Trophoblast cell (in vitro differentiated cells and primary cell): ENCODE data around the gene OBSCN.

Source experiments
- DNase-seq, 2 donors: peaks; one replicate each; pipeline ENCODE4 v3.0.0-alpha.2; 2016
- H2AFZ ChIP-seq: 2 replicates; pipeline ENCODE4 v1.6.1; 2013; ENCODE audit warnings: low read length, moderate library complexity, mild to moderate bottlenecking; ENCODE audit not compliant: insufficient read depth, poor library complexity
- H2AK5ac ChIP-seq: 2 replicates; pipeline ENCODE4 v1.6.1; 2013; ENCODE audit warnings: mild to moderate bottlenecking, low read length
- H2BK120ac ChIP-seq: 2 replicates; pipeline ENCODE4 v1.6.1; 2013; ENCODE audit warnings: low read length, mild to moderate bottlenecking, moderate library complexity; ENCODE audit not compliant: insufficient read depth, poor library complexity
- H2BK12ac ChIP-seq: 2 replicates; pipeline ENCODE4 v1.6.1; 2013; ENCODE audit warnings: mild to moderate bottlenecking, low read length, moderate library complexity
- H2BK5ac ChIP-seq: 2 replicates; pipeline ENCODE4 v1.6.1; 2013; ENCODE audit warnings: low read length, low read depth, moderate library complexity, mild to moderate bottlenecking; ENCODE audit not compliant: poor library complexity
- H3K14ac ChIP-seq: 2 replicates; pipeline ENCODE4 v1.6.1; 2013; ENCODE audit warnings: mild to moderate bottlenecking, low read length
- H3K18ac ChIP-seq: 2 replicates; pipeline ENCODE4 v1.6.1; 2013; ENCODE audit warnings: mild to moderate bottlenecking, low read length
- H3K23ac ChIP-seq: 2 replicates; pipeline ENCODE4 v1.6.1; 2013; ENCODE audit warnings: low read length
- H3K27ac ChIP-seq: 2 replicates; pipeline ENCODE4 v1.5.1; 2013; ENCODE audit warnings: low read depth, mild to moderate bottlenecking, inconsistent platforms, low read length, moderate library complexity
- H3K27me3 ChIP-seq: 2 replicates; pipeline ENCODE4 v1.6.1; 2013; ENCODE audit warnings: inconsistent platforms, mild to moderate bottlenecking, low read length, moderate library complexity; ENCODE audit not compliant: insufficient read depth
- H3K36me3 ChIP-seq, 2 experiments: 1 replicate in 1 of 2; 2 replicates in 1 of 2; pipeline ENCODE4 v1.6.1; 2013; ENCODE audit warnings: low read length in 2 of 2, mild to moderate bottlenecking in 2 of 2, moderate library complexity in 1 of 2; ENCODE audit not compliant: insufficient read depth in 2 of 2, control insufficient read depth in 1 of 2
- H3K4ac ChIP-seq: 2 replicates; pipeline ENCODE4 v1.6.1; 2013; ENCODE audit warnings: low read depth, mild to moderate bottlenecking, low read length, moderate library complexity
- H3K4me1 ChIP-seq, 2 experiments: 1 replicate in 1 of 2; 2 replicates in 1 of 2; pipeline ENCODE4 v1.6.1; 2013; ENCODE audit warnings: low read length in 2 of 2, mild to moderate bottlenecking in 2 of 2, moderate library complexity in 1 of 2; ENCODE audit not compliant: insufficient read depth in 2 of 2, control insufficient read depth in 1 of 2
- H3K4me2 ChIP-seq: 2 replicates; pipeline ENCODE4 v1.6.1; 2013; ENCODE audit warnings: inconsistent platforms, mild to moderate bottlenecking, low read length, moderate library complexity
- H3K4me3 ChIP-seq: 2 replicates; pipeline ENCODE4 v1.5.1; 2013; ENCODE audit warnings: mild to moderate bottlenecking, low read depth, low read length, inconsistent platforms
- H3K79me1 ChIP-seq: one replicate; pipeline ENCODE4 v1.6.1; 2013; ENCODE audit warnings: low read length
- H3K79me2 ChIP-seq: 2 replicates; pipeline ENCODE4 v1.6.1; 2013; ENCODE audit warnings: low read length, mild to moderate bottlenecking; ENCODE audit not compliant: control insufficient read depth, insufficient read depth, poor library complexity
- H3K9ac ChIP-seq: 2 replicates; pipeline ENCODE4 v1.6.1; 2013; ENCODE audit warnings: mild to moderate bottlenecking, low read length
- H3K9me3 ChIP-seq: 2 replicates; pipeline ENCODE4 v1.6.1; 2013; ENCODE audit warnings: low read depth, mild to moderate bottlenecking, control low read depth, inconsistent platforms, low read length; ENCODE audit not compliant: insufficient read depth
- H4K12ac ChIP-seq: 2 replicates; pipeline ENCODE4 v1.6.1; 2013; ENCODE audit warnings: low read depth, mild to moderate bottlenecking, low read length, moderate library complexity
- H4K8ac ChIP-seq: 2 replicates; pipeline ENCODE4 v1.6.1; 2013; ENCODE audit warnings: low read depth, mild to moderate bottlenecking, low read length, moderate library complexity
- H4K91ac ChIP-seq: one replicate; pipeline ENCODE4 v1.6.1; 2013; ENCODE audit warnings: low read depth, mild to moderate bottlenecking, low read length, moderate library complexity
- WGBS: extraction: QIAGEN DNeasy Blood & Tissue Kit; methylation state at CpG from one replicate; pipeline ENCODE4 v1.1.7; 2013; ENCODE audit warnings: missing lambda C conversion rate; ENCODE audit not compliant: insufficient read length, insufficient coverage; ENCODE audit errors: extremely low coverage; 5-methylcytosine and 5-hydroxymethylcytosine counted together

Gene OBSCN

GRCh38 chr1:228273720-228274451 lies 66.0 kb downstream of the OBSCN start:
- Histone ChIP-seq H3K27ac (no peak overlapping the region), H3K27me3 (no peaks in the 10 kb centered on the region), H3K4ac (no peak overlapping the region), H3K4me2 (no peak overlapping the region), H2BK120ac (no peak overlapping the region), H2AFZ (no peak overlapping the region), H4K12ac (no peak overlapping the region), H3K18ac (no peak overlapping the region), H2AK5ac (no peak overlapping the region), H3K79me1 (peaks cover 10% of the 10 kb centered on the region), H3K23ac (no peak overlapping the region), H3K79me2 (peaks cover 6% of the 10 kb centered on the region), H3K36me3 (peaks cover 13 to 14% of the 10 kb centered on the region in 2 experiments), H3K4me3 (no peak overlapping the region), H4K8ac (no peak overlapping the region), H3K9me3 (peaks cover 2% of the 10 kb centered on the region), H3K4me1 (peaks cover 6% of the 10 kb centered on the region in 2 experiments), H4K91ac (no peak overlapping the region), H3K14ac (no peak overlapping the region), H3K9ac (no peak overlapping the region), H2BK12ac (no peak overlapping the region), H2BK5ac (no peak overlapping the region)
- DNase-seq = no peak
- no CpG with 5 or more reads among the region's 39 CpGs for WGBS

DNA sequence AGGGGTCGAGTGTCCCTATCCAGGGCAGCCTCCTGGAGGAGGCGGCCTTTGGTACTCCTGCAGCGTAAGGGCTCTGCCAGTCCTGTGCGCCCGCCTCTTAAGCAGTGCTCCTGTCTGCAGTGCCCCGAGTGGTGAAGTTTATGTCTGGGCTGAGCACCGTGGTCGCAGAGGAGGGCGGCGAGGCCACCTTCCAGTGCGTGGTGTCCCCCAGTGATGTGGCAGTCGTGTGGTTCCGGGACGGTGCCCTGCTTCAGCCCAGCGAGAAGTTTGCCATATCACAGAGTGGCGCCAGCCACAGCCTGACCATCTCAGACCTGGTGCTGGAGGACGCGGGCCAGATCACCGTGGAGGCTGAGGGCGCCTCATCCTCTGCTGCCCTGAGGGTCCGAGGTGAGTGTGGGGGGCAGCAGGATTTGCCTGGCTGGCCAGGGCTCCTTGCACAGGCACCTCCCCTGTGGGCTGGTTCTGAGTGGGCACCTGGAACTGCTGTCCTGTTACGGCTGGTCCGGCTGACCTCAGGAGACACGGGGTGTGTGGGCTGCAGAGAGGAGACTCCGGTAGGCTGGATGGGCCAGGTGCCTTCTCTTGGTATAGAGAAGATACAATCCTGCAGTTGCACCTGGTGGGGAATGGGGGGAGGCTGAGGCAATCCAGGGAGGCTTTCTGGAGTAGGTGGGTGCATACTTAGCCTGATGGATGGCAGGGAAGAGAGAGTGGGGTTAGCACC lies 66.8 kb downstream of the OBSCN start:
- H3K27me3 ChIP-seq = no peaks in the 10 kb centered on the region
- no peak overlapping the region for H2AFZ ChIP-seq
- no peak overlapping the region for H3K14ac ChIP-seq
- no peak overlapping the region for H2AK5ac ChIP-seq
- H3K9me3 ChIP-seq = peaks cover 2% of the 10 kb centered on the region
- H4K91ac ChIP-seq = no peak overlapping the region
- no peak overlapping the region for H3K4me3 ChIP-seq
- no peak overlapping the region for H2BK12ac ChIP-seq
- WGBS = no CpG with 5 or more reads among the region's 25 CpGs
- peaks cover 13 to 21% of the 10 kb centered on the region in 2 experiments for H3K36me3 ChIP-seq
- H2BK120ac ChIP-seq = no peak overlapping the region
- peaks cover 6% of the 10 kb centered on the region in 2 experiments for H3K4me1 ChIP-seq
- peak overlapping the region; percentile 95 for H3K4me2 ChIP-seq
- H3K79me1 ChIP-seq = peaks cover 10% of the 10 kb centered on the region
- H3K18ac ChIP-seq = no peak overlapping the region
- H3K4ac ChIP-seq = no peak overlapping the region
- no peak overlapping the region for H4K12ac ChIP-seq
- H4K8ac ChIP-seq = no peak overlapping the region
- H2BK5ac ChIP-seq = no peak overlapping the region
- no peak overlapping the region for H3K9ac ChIP-seq
- no peak for DNase-seq
- no peak overlapping the region for H3K27ac ChIP-seq
- no peak overlapping the region for H3K23ac ChIP-seq
- peaks cover 6% of the 10 kb centered on the region for H3K79me2 ChIP-seq

- peak overlapping the region; percentile 11 for H3K4me3 ChIP-seq
- H3K18ac ChIP-seq = peak overlapping the region; percentile 63
- no peak overlapping the region for H2BK5ac ChIP-seq
- H3K9me3 ChIP-seq = peaks cover 2% of the 10 kb centered on the region
- H3K9ac ChIP-seq = no peak overlapping the region
- H3K4me2 ChIP-seq = peak overlapping the region; percentile 95
- peaks cover 6% of the 10 kb centered on the region for H3K79me2 ChIP-seq
- no peak overlapping the region for H3K4ac ChIP-seq
- H3K4me1 ChIP-seq = peaks cover 6% of the 10 kb centered on the region in 2 experiments
- H3K79me1 ChIP-seq = peaks cover 10% of the 10 kb centered on the region
- no peak overlapping the region for H2BK120ac ChIP-seq
- H2BK12ac ChIP-seq = no peak overlapping the region
- H4K12ac ChIP-seq = peak overlapping the region; percentile 61
- no CpG with 5 or more reads among the region's 8 CpGs for WGBS
- H4K8ac ChIP-seq = peak overlapping the region; percentile 50
- DNase-seq = no peak
- peak overlapping the region; percentile 69 for H3K14ac ChIP-seq
- peaks cover 13 to 26% of the 10 kb centered on the region in 2 experiments for H3K36me3 ChIP-seq
- no peak overlapping the region for H2AK5ac ChIP-seq
- peak overlapping the region; percentile 81 for H2AFZ ChIP-seq
- no peaks in the 10 kb centered on the region for H3K27me3 ChIP-seq
- H3K27ac ChIP-seq = no peak overlapping the region
- no peak overlapping the region for H3K23ac ChIP-seq
- H4K91ac ChIP-seq = no peak overlapping the region
Observed at GRCh38 chr1:228275179-228275429, 67.3 kb downstream of the OBSCN start.

GRCh38 chr1:228275430-228276173 lies 67.8 kb downstream of the OBSCN start:
- Histone ChIP-seq H3K4me2 (peak overlapping the region; percentile 95), H2BK5ac (peak overlapping the region; percentile 28), H3K9me3 (peaks cover 2% of the 10 kb centered on the region), H3K27me3 (no peaks in the 10 kb centered on the region), H2AK5ac (no peak overlapping the region), H4K8ac (peak overlapping the region; percentile 89), H4K12ac (peak overlapping the region; percentile 61), H3K9ac (peak overlapping the region; percentile 54), H2BK120ac (peak overlapping the region; percentile 39), H4K91ac (peak overlapping the region; percentile 42), H3K18ac (peak overlapping the region; percentile 63), H3K4me1 (peaks cover 6% of the 10 kb centered on the region in 2 experiments), H3K4ac (no peak overlapping the region), H3K27ac (no peak overlapping the region), H3K23ac (no peak overlapping the region), H2AFZ (peak overlapping the region; percentile 81), H3K79me1 (peaks cover 10% of the 10 kb centered on the region), H3K14ac (peak overlapping the region; percentile 69), H3K4me3 (peak overlapping the region; percentile 77), H2BK12ac (peak overlapping the region; percentile 6), H3K36me3 (peaks cover 15 to 31% of the 10 kb centered on the region in 2 experiments), H3K79me2 (peaks cover 6% of the 10 kb centered on the region)
- DNase-seq = peak in 1 of 2 donors; percentile 52
- no CpG with 5 or more reads among the region's 63 CpGs for WGBS
